HG03039 (cell line): ENCODE data around the gene IL24.

ENCODE experiments used
- ATAC-seq: cut with Tn5 transposase; IDR thresholded peaks from one replicate; pipeline ENCODE4 v1.9.1; 2021; ENCODE audit warnings: mild to moderate bottlenecking, moderate library complexity; ENCODE audit not compliant: unreplicated experiment

The IL24 gene

GRCh38 chr1:206903687-206904086, 6.4 kb downstream of the IL24 start:
- ATAC-seq, result no peak

- no peak for ATAC-seq
These were observed 7.3 kb downstream of the IL24 start for GRCh38 chr1:206904423-206905142.

DNA sequence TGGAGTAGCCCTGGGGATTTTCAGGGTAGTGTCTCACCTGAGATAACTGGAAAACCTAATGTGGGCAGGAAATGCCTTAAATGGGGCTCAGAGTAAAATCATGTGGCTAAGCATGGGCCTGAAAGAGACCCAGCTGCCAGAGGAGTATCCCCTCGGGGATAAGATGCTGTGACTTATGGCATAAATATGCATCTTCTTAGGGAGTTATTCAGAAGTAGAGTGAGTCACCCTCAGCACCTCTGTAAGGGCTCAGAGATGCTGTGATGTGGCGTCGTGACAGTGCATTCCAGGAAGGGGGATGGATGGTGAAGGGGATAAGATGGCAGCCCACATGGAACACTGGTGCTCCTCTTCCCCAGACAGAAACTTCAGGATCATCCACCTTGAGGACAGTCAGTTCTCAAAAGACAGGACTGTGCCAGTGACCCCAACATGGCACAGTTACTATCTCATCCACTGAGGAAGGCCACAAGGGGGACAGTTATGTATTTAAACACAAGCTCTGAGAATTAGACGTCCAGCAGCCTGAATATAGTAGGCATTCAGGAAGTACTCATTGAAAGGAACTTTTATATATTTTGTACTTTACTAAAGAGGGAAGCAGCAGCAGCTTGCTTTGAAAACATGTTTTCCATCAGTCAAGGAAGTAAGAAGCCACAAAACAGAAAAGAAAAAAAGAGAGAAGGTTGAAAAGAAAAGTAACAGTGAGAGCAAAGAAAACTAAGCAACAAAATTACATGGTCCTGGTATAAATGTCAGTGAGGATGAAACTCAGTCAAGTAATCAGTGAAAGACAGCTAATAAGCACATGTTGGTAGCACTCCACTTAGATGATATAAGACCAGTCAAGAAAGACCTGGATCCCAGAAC, 8.3 kb downstream of the IL24 start:
- no peak for ATAC-seq

GRCh38 chr1:206907304-206907991, 10.2 kb downstream of the IL24 start:
- no peak for ATAC-seq

DNA sequence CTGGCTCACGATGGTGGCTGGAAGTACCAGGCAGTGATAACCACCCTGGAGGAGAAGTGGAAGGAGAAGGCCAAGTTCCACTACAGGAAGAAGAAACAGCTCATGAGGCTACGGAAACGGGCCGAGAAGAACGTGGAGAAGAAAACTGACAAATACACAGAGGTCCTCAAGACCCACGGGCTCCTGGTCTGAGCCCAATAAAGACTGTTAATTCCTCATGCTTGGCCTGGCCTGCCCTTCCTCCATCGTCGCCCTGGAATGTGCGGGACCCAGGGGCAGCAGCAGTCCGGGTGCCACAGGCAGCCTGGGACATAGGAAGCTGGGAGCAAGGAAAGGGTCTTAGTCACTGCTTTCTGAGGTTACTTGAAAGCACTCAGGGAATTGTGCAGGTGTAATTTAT, 10.8 kb downstream of the IL24 start:
- ATAC-seq, result no peak

GRCh38 chr1:206909161-206909882, 12.1 kb downstream of the IL24 start:
- no peak for ATAC-seq

DNA sequence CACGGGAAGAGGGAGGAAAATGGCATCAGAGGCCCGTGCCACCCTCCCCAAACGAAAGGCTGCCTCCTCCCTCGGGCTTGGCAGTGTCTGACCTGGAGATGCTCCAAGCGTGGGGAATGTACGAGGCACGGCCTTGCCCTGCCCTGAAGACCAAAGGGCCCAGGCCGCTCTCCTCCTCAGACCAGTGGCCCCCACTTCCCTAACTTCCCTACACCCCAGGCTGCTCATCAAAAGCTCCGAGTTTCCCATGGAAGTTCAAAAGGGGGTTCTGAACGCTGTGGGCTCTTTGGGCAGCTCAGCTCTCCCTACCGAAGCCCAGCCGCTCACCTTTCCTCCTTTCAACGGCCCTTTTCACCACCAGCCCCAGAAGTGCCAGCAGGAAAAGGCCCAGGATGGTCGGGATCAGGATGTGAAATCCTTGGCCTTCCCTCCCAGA, 12.7 kb downstream of the IL24 start:
- ATAC-seq, result no peak

GRCh38 chr1:206911064-206911663, 13.9 kb downstream of the IL24 start:
- no peak for ATAC-seq

DNA sequence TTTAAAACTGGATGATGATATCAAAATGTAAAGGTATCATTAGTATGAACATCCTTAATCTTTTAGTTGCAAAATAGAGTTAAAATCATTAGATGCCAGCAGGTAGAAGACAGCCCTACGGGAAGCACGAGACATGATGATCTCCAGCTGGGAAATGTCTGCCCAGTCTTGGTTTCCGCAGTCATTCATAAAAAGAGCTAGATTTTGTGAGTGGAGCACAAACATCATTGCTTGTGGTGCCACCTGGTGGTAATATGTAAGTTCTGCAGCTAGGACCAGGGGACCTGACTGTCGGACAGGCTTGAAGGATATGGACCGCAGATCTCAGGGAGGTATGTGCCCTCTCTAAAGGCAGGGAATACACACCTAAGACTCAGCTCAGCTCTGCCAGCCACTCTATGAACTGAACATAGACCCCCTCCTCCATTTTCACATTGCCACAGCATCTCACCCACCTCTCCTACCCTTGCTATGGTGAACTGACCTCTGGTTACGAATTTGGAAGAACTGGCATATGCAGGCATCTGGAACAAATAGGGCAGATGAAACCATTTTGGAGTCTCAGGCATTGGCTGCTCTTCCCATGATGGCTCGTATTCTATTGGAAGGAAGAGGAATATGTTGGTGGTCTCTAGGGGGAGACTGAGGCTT, 15.3 kb downstream of the IL24 start:
- ATAC-seq, result no peak

GRCh38 chr1:206913766-206914537, 16.7 kb downstream of the IL24 start:
- ATAC-seq, result no peak

- ATAC-seq, result no peak
These were observed 17.9 kb downstream of the IL24 start for GRCh38 chr1:206915030-206915735.

- no peak for ATAC-seq
These were observed 18.9 kb downstream of the IL24 start for GRCh38 chr1:206916000-206916709.

- ATAC-seq, result no peak
These were observed 20.8 kb downstream of the IL24 start for GRCh38 chr1:206918076-206918475.

DNA sequence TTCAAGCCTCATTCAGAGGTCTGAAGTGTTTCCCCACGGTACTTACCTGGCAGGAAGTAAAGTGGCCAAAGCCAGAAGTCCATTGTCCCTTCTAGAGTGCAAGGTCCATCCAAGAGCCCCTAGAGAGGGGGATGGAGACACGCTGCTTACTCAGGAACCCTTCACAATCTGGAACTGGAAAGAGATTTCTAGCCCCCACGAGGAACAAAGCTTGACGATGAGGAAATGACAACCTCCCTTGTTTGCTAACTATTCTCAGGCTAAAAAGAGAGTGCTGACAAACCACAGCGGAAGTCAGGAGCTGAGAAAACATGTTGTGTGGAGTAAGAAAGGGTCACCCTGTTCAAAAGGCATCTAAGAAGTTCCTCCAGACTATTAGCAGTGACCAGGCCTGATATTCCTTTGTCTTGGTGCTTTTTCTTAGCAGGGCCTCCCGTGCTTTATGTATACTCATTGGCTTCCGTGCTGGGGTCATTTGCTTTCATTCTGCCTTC, 24.6 kb downstream of the IL24 start, which contains the start of gene FCMR:
Gene FCMR, minus strand, starts transcription at position 170 of the 494 bp plus-strand sequence. Its CDS starts 87 bp downstream, at position 83.
- ATAC-seq, result no peak

GRCh38 chr1:206922524-206922923, 25.3 kb downstream of the IL24 start:
- ATAC-seq, result no peak

GRCh38 chr1:206923009-206923960, 26.0 kb downstream of the IL24 start:
- ATAC-seq, result peak; percentile 39
